K562 (cell line): ENCODE measurements around the gene C6orf47. TPM values are rescaled to one million over a fixed set of nuclear protein-coding genes. Genes with fewer than 3 reads are reported as not detected.

ENCODE experiments used
- ATAC-seq: fragments of 200-7000 bp; cut with Tn5 transposase; 3 replicates; pipeline ENCODE4 v1.9.1; 2020; ENCODE audit warnings: moderate library complexity
- BruUV-seq: library from RNA; stranded (reverse); fragments of 400-500 nt; replicated peaks from 2 replicates; lab custom pipeline; 2021; lab: Mats Ljungman, UMichigan
- CTCF ChIA-PET: fragments of 300-600 bp; formaldehyde crosslinking; extraction: SDS; loops from one replicate; lab custom pipeline; 2021; ENCODE audit warnings: low intra/inter-chr PET ratio; lab: Yijun Ruan, JAX
- POLR2A ChIA-PET: fragments of 300-600, 350-650 bp; sonication (Branson Sonifier 250); formaldehyde crosslinking; extraction: SDS; loops from one replicate; lab custom pipeline; 2021; ENCODE audit warnings: antibody characterized with exemption, inconsistent platforms; lab: Yijun Ruan, JAX
- DNase-seq, 4 experiments: peaks; one replicate each; pipeline versions ENCODE4 v3.0.0 to v3.0.0-alpha.2; 2011 to 2018; ENCODE audit warnings: low spot score in 3 of 4, mixed read lengths in 3 of 4; ENCODE audit errors: extremely low read depth in 1 of 4
- FAIRE-seq: peaks from 2 replicates; lab custom pipeline; 2011; peaks lifted over from hg19 to GRCh38; lab: Jason Lieb, UNC
- H2AFZ ChIP-seq: 2 replicates; pipeline ENCODE4 v1.6.0; 2011; ENCODE audit warnings: low read depth, low read length, control low read depth, inconsistent platforms
- H3K27ac ChIP-seq: fragments of 200-600 bp; 3 replicates; pipeline ENCODE4 v1.8.0; 2011; ENCODE audit warnings: low read depth, mild to moderate bottlenecking, control low read depth, inconsistent platforms, low read length, moderate library complexity, mixed read lengths; ENCODE audit errors: extremely low read depth
- H3K27me3 ChIP-seq, 2 experiments: fragments of 300-600 bp in 1 of 2; 2 replicates in 1 of 2; 3 replicates in 1 of 2; pipeline versions ENCODE4 v1.6.0 to v1.8.0; 2011; ENCODE audit warnings: inconsistent platforms in 2 of 2, low read length in 2 of 2, mild to moderate bottlenecking in 1 of 2, mixed read lengths in 1 of 2, moderate library complexity in 1 of 2; ENCODE audit not compliant: control insufficient read depth in 2 of 2, insufficient read depth in 2 of 2
- H3K36me3 ChIP-seq: fragments of 300-600 bp; 3 replicates; pipeline ENCODE4 v1.8.0; 2011; ENCODE audit warnings: mild to moderate bottlenecking, low read length, inconsistent platforms; ENCODE audit not compliant: control insufficient read depth, insufficient read depth
- H3K4me1 ChIP-seq, 2 experiments: fragments of 200-600 bp in 1 of 2; replicated peaks in 1 of 2; 2 replicates in 1 of 2; 3 replicates in 1 of 2; pipeline versions ENCODE4 v1.5.1 to v1.8.0; 2011; ENCODE audit warnings: inconsistent platforms in 2 of 2, low read length in 2 of 2, mild to moderate bottlenecking in 1 of 2, mixed read lengths in 1 of 2, moderate library complexity in 1 of 2; ENCODE audit not compliant: control insufficient read depth in 2 of 2, insufficient read depth in 2 of 2
- H3K4me2 ChIP-seq: 2 replicates; pipeline ENCODE4 v1.6.1; 2011; ENCODE audit warnings: low read length, control low read depth, inconsistent platforms, mixed read lengths; ENCODE audit not compliant: insufficient read depth
- H3K4me3 ChIP-seq: fragments of 200-600 bp; sonication (generic), shearing (Covaris generic); 2 replicates; pipeline ENCODE4 v1.5.1; 2016; ENCODE audit warnings: control low read depth, inconsistent platforms
- H3K79me2 ChIP-seq: fragments of 200-600 bp; 3 replicates; pipeline ENCODE4 v1.8.0; 2011; ENCODE audit warnings: low read length, inconsistent platforms; ENCODE audit not compliant: control insufficient read depth, insufficient read depth
- H3K9ac ChIP-seq, 2 experiments: 2 replicates each; pipeline versions ENCODE4 v1.6.0 to v1.6.1; 2011; ENCODE audit warnings: low read depth in 2 of 2, low read length in 2 of 2, control low read depth in 1 of 2, inconsistent platforms in 1 of 2, mild to moderate bottlenecking in 1 of 2, mixed read lengths in 1 of 2; ENCODE audit not compliant: insufficient read depth in 1 of 2
- H3K9me1 ChIP-seq: one replicate; pipeline ENCODE4 v1.6.0; 2011; ENCODE audit warnings: inconsistent platforms, mild to moderate bottlenecking, low read length, moderate library complexity; ENCODE audit not compliant: control insufficient read depth, insufficient read depth
- H3K9me3 ChIP-seq: replicated peaks from 2 replicates; pipeline ENCODE4 v1.5.1; 2011; ENCODE audit warnings: low read depth, low read length, inconsistent platforms; ENCODE audit not compliant: control insufficient read depth, insufficient read depth
- H4K20me1 ChIP-seq: replicated peaks from 2 replicates; pipeline ENCODE4 v1.6.1; 2011; ENCODE audit warnings: low read length, inconsistent platforms, mixed read lengths; ENCODE audit not compliant: control insufficient read depth, insufficient read depth
- C11orf30 ChIP-seq: fragments of 450-650 bp; IDR thresholded peaks from 2 replicates; pipeline ENCODE4 v1.6.1; 2016; ENCODE audit warnings: low read depth, mild to moderate bottlenecking
- CSDE1 ChIP-seq, 2 experiments: fragments of 450-650 bp; IDR thresholded peaks; 2 replicates each; pipeline ENCODE4 v1.6.1; 2016; ENCODE audit warnings: mild to moderate bottlenecking in 1 of 2
- FIP1L1 ChIP-seq: fragments of 200-400 bp; formaldehyde crosslinking; IDR thresholded peaks from 2 replicates; pipeline ENCODE4 v1.6.1; 2018; ENCODE audit warnings: mild to moderate bottlenecking, low read depth, low read length; ENCODE audit not compliant: poor library complexity, severe bottlenecking
- FOXM1 ChIP-seq, 2 experiments: fragments of 450-650 bp in 1 of 2; sonication (generic) in 1 of 2; formaldehyde crosslinking in 1 of 2; IDR thresholded peaks; 2 replicates each; pipeline versions ENCODE4 v1.6.1 to v1.9.0; 2017 to 2022; ENCODE audit warnings: low read depth in 2 of 2, mild to moderate bottlenecking in 2 of 2, missing genetic modification reagents in 1 of 2, moderate library complexity in 1 of 2
- HLTF ChIP-seq: fragments of 450-650 bp; IDR thresholded peaks from 2 replicates; pipeline ENCODE4 v1.6.1; 2016
- KDM5B ChIP-seq: fragments of 200-600 bp; sonication (generic); IDR thresholded peaks from 2 replicates; pipeline ENCODE4 v1.6.1; 2012; ENCODE audit warnings: low read depth, mild to moderate bottlenecking, moderate library complexity, low read length, control low read depth, inconsistent platforms; ENCODE audit not compliant: insufficient replicate concordance
- NFIC ChIP-seq: fragments of 450-650 bp; IDR thresholded peaks from 2 replicates; pipeline ENCODE4 v1.6.1; 2017; ENCODE audit warnings: mild to moderate bottlenecking, inconsistent platforms
- NR2F6 ChIP-seq: fragments of 450-650 bp; formaldehyde crosslinking; IDR thresholded peaks from 2 replicates; pipeline ENCODE4 v1.4.0; 2020; ENCODE audit warnings: mild to moderate bottlenecking
- PHF21A ChIP-seq: fragments of 450-650 bp; IDR thresholded peaks from 2 replicates; pipeline ENCODE4 v1.6.1; 2017; ENCODE audit warnings: low read depth, borderline replicate concordance
- RHOXF2B ChIP-seq: fragments of 250-450 bp; sonication (Bioruptor Pico); conservative IDR thresholded peaks from 2 replicates; pipeline ENCODE4 v1.5.1; 2021
- TCF15 ChIP-seq: fragments of 250-450 bp; sonication (Bioruptor Pico); IDR thresholded peaks from 2 replicates; pipeline ENCODE4 v1.8.0; 2022; ENCODE audit warnings: moderate library complexity, mild to moderate bottlenecking, inconsistent platforms
- ZMIZ1 ChIP-seq, 2 experiments: fragments of 150-350 bp in 1 of 2; IDR thresholded peaks; 2 replicates each; pipeline ENCODE4 v1.6.1; 2012 to 2016; ENCODE audit warnings: low read depth in 2 of 2, low read length in 2 of 2, mild to moderate bottlenecking in 1 of 2, moderate library complexity in 1 of 2
- ZNF253 ChIP-seq: fragments of 250-450 bp; sonication (Bioruptor Pico); conservative IDR thresholded peaks from 2 replicates; pipeline ENCODE4 v1.6.1; 2021; ENCODE audit warnings: mild to moderate bottlenecking
- WGBS: fragments of 100-300 bp; shearing (Covaris generic); methylation state at CpG from one replicate; pipeline ENCODE4 v1.1.6; 2016; ENCODE audit warnings: low coverage, mixed read lengths; ENCODE audit not compliant: insufficient coverage; ENCODE audit errors: missing lambda C conversion rate; 5-methylcytosine and 5-hydroxymethylcytosine counted together
- in situ Hi-C: fragments of 300-500 bp; cut with MboI; formaldehyde crosslinking; loops from 4 replicates; pipeline ENCODE4 v1.15.0; 2018; ENCODE audit warnings: inconsistent platforms, mixed read lengths
- intact Hi-C: fragments of 100-400 bp; cut with micrococcal nuclease; formaldehyde crosslinking; loops from 2 replicates; pipeline ENCODE4 v1.14.2; 2022
- polyA plus RNA-seq, 8 experiments: library from polyadenylated mRNA; depleted of rRNA in 4 of 8; stranded (reverse) in 5 of 8; unstranded in 3 of 8; fragments of >200 nt; fragmentation: Nextera tagmentation in 2 of 8; fragmentation: Illumina TruSeq in 1 of 8; extraction: Ambion mirVana in 2 of 8; extraction: Trizol in 1 of 8; gene quantifications; 2 replicates each; pipeline versions ENCODE4 v1.2.1 to v1.2.3, GENCODE V29; 2011 to 2014; ENCODE audit warnings: inconsistent platforms in 1 of 8, missing spikeins in 1 of 8
- total RNA-seq, 7 experiments: library from RNA; depleted of rRNA in 6 of 7; stranded (reverse); fragments of >200 nt in 6 of 7; fragmentation: Illumina TruSeq in 2 of 7; extraction: Trizol in 2 of 7; gene quantifications; 2 replicates each; pipeline versions ENCODE4 v1.2.1 to v1.2.3, GENCODE V29; 2011 to 2021; ENCODE audit warnings: low replicate concordance in 1 of 7

The C6orf47 gene
- total and polyA plus RNA-seq, 9 of the 15 experiments (the other 6 are each of a cell fraction or from before 2014, with no cell fraction given): 0.14 to 43.8 (median 27.0) TPM

GRCh38 chr6:31690231-31691077 is 29.9 kb upstream of the C6orf47 start:
- WGBS: under 1% methylated on average over 10 of the region's 10 CpGs
- H3K9me1 ChIP-seq: no peaks in the 10 kb centered on the region
- intact Hi-C loops: loop anchor here (1.0 to 2.0 kb wide), 3 partner anchors 13 to 140 kb away; partner anchors contain the start of gene ABHD16A
- CTCF ChIA-PET: interaction anchor here (1.0 to 1.5 kb wide), 3 partner anchors 12 to 78 kb away, joined by 3 read pairs; no protein-coding TSS in a partner anchor
- peak overlapping the region; percentile 13; the same call in 1 of the 2 replicates for H3K4me3 ChIP-seq
- H3K79me2 ChIP-seq: no peaks in the 10 kb centered on the region; the same call in 2 of the 3 replicates
- peaks cover 63 to 65% of the 10 kb centered on the region in 2 experiments for H3K4me1 ChIP-seq
- FAIRE-seq (peak; percentile 98), ATAC-seq (peak; percentile 83), DNase-seq (peak; percentile 94 to 97 (median 96))
- no peaks in the 10 kb centered on the region for H4K20me1 ChIP-seq
- H3K36me3 ChIP-seq: peaks cover 93% of the 10 kb centered on the region
- POLR2A ChIA-PET: interaction anchor here (0.6 to 7.1 kb wide), 51 partner anchors 11 to 961 kb away, joined by 3 to 158 read pairs (median 5); partner anchors contain the start of genes ABHD16A, APOM, BAG6 and C6orf47
- H2AFZ ChIP-seq: peak overlapping the region; percentile 14
- no peaks in the 10 kb centered on the region for H3K9me3 ChIP-seq
- in situ Hi-C loops: no loop called here
- peak overlapping the region; percentile 82 for H3K4me2 ChIP-seq
- BruUV-seq: TSS peak; percentile 91
- peak overlapping the region; percentile 68 to 86; a peak in 3 of 4 replicates for H3K9ac ChIP-seq
- H3K27ac ChIP-seq: peak overlapping the region; percentile 88
- no peaks in the 10 kb centered on the region for H3K27me3 ChIP-seq
- TF ChIP-seq ZMIZ1 (IDR thresholded peaks at IDR 0.05; ENCODE audit: low read depth in 2 of 2, low read length in 2 of 2) (peak in 1 of 2 experiments; percentile 1; a peak in 1 of 4 replicates), ZNF253 (CRISPR knock-in tag) (0 out of 2 replicates have a peak, but pooled peaks have one; percentile 56), C11orf30 (peak; percentile 87), HLTF (peak; percentile 51; the same call in 1 of the 2 replicates), RHOXF2B (peak; percentile 21; the same call in 1 of the 2 replicates), PHF21A (no peak; the same call in 1 of the 2 replicates), NR2F6 (CRISPR knock-in tag) (0 out of 2 replicates have a peak, but pooled peaks have one; percentile 7), TCF15 (0 out of 2 replicates have a peak, but pooled peaks have one; percentile 8), FIP1L1 (no peak), CSDE1 (IDR thresholded peaks at IDR 0.05) (no peak; a peak in 1 of 4 replicates), KDM5B (peak; percentile 21), NFIC (peak; percentile 70), FOXM1 (IDR thresholded peaks at IDR 0.05; ENCODE audit: low read depth) (peak; percentile 65), FOXM1 (CRISPR knock-in tag; IDR thresholded peaks at IDR 0.05; ENCODE audit: low read depth) (no peak)
